Common myeloid progenitor, CD34-positive (primary cell): ENCODE measurements around the gene POC1A.
"Not testable (repeated sequence)": the region's sequence is repeated elsewhere in the genome, so short reads cannot be mapped to it uniquely, and the experiment has no call there.

ENCODE experiments used
- CTCF ChIA-PET: fragments of 350-600 bp; sonication (Branson Sonifier 250); formaldehyde crosslinking; loops from one replicate; lab custom pipeline; 2021; ENCODE audit warnings: antibody characterized with exemption; lab: Charles Lee
- POLR2A ChIA-PET: fragments of 350-600 bp; sonication (Branson Sonifier 250); formaldehyde crosslinking; loops from one replicate; lab custom pipeline; 2021; ENCODE audit warnings: antibody characterized with exemption; lab: Charles Lee
- DNase-seq, 3 donors: peaks; one replicate each; pipeline versions ENCODE4 v3.0.0 to v3.0.0-alpha.2; 2013
- H3K27ac ChIP-seq, 2 experiments: 1 replicate in 1 of 2; 2 replicates in 1 of 2; pipeline ENCODE4 v1.7.0; 2013; ENCODE audit warnings: inconsistent platforms in 2 of 2, low read length in 2 of 2, mild to moderate bottlenecking in 2 of 2, low read depth in 1 of 2, moderate library complexity in 1 of 2; ENCODE audit not compliant: severe bottlenecking in 2 of 2, insufficient read depth in 1 of 2, poor library complexity in 1 of 2
- H3K27me3 ChIP-seq, 5 experiments: replicated peaks in 2 of 5; 1 replicate in 3 of 5; 2 replicates in 2 of 5; pipeline versions ENCODE4 v1.6.1 to v1.7.0; 2013; ENCODE audit warnings: low read length in 4 of 5, mild to moderate bottlenecking in 2 of 5, moderate library complexity in 2 of 5, inconsistent platforms in 1 of 5; ENCODE audit not compliant: insufficient read depth in 5 of 5, control insufficient read depth in 4 of 5
- H3K36me3 ChIP-seq, 4 experiments: 1 replicate in 2 of 4; 2 replicates in 2 of 4; pipeline versions ENCODE4 v1.6.1 to v1.7.0; 2013; ENCODE audit warnings: low read length in 3 of 4, control low read depth in 1 of 4, mild to moderate bottlenecking in 1 of 4; ENCODE audit not compliant: control insufficient read depth in 4 of 4, insufficient read depth in 4 of 4
- H3K4me1 ChIP-seq, 4 experiments: 1 replicate in 3 of 4; 2 replicates in 1 of 4; pipeline versions ENCODE4 v1.6.1 to v1.7.1; 2013; ENCODE audit warnings: low read length in 3 of 4, mild to moderate bottlenecking in 3 of 4, control low read depth in 1 of 4, inconsistent platforms in 1 of 4, moderate library complexity in 1 of 4; ENCODE audit not compliant: control insufficient read depth in 4 of 4, insufficient read depth in 4 of 4; ENCODE audit errors: control extremely low read depth in 1 of 4
- H3K4me3 ChIP-seq, 7 experiments: 1 replicate in 4 of 7; 2 replicates in 3 of 7; pipeline versions ENCODE4 v1.5.1 to v1.7.0; 2013; ENCODE audit warnings: mild to moderate bottlenecking in 7 of 7, low read length in 6 of 7, moderate library complexity in 6 of 7, inconsistent platforms in 2 of 7, low read depth in 2 of 7, control low read depth in 1 of 7; ENCODE audit not compliant: insufficient read depth in 4 of 7, control insufficient read depth in 1 of 7; ENCODE audit errors: extremely low read depth in 1 of 7
- H3K9me3 ChIP-seq, 5 experiments: 1 replicate in 4 of 5; 2 replicates in 1 of 5; pipeline versions ENCODE4 v1.6.1 to v1.7.1; 2013; ENCODE audit warnings: low read length in 4 of 5, mild to moderate bottlenecking in 2 of 5, inconsistent platforms in 1 of 5, low read depth in 1 of 5, moderate library complexity in 1 of 5; ENCODE audit not compliant: control insufficient read depth in 4 of 5, insufficient read depth in 2 of 5; ENCODE audit errors: control extremely low read depth in 1 of 5
- WGBS: methylation state at CpG from one replicate; pipeline ENCODE4 v1.1.5; 2013; ENCODE audit not compliant: insufficient coverage; 5-methylcytosine and 5-hydroxymethylcytosine counted together

The POC1A gene

DNA sequence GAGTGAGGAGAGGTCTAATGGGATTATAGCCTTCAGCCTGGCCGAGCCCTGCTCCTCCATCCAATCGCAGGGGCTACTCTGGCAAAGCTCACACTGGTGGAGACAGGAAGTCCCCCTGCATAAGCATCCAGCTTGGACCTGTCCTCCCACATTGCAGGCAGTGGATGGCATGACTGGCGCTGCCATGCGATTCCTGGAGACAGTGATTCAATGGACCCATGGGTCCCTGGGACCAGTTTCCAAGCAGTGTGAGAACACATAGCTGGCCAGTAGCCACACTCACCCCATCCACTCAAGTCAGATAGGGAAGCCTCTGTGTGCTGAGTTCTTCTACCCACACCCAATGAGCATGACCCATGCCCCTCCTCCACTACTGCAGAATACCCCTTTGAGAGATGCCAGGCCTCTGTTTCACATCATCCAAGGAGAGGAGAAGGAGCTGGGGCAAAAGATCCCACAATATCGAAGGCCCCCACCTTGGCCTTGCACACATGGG, 18.1 kb upstream of the POC1A start:
- H3K9me3 ChIP-seq: no peaks in the 10 kb centered on the region
- H3K27me3 ChIP-seq: no peaks in the 10 kb centered on the region
- H3K4me1 ChIP-seq: peaks cover 0 to 4% (median 0%) of the 10 kb centered on the region in 4 experiments
- no peak overlapping the region for H3K4me3 ChIP-seq
- no peak for DNase-seq
- ChIA-PET CTCF (interaction anchor here (0.9 to 1.2 kb wide), 4 partner anchors 10 to 30 kb away, joined by 3 to 4 read pairs (median 4); no protein-coding TSS in a partner anchor), POLR2A (no interaction called here)
- no peaks in the 10 kb centered on the region for H3K36me3 ChIP-seq
- 100% methylated on average over 5 of the region's 5 CpGs for WGBS
- no peak overlapping the region for H3K27ac ChIP-seq

DNA sequence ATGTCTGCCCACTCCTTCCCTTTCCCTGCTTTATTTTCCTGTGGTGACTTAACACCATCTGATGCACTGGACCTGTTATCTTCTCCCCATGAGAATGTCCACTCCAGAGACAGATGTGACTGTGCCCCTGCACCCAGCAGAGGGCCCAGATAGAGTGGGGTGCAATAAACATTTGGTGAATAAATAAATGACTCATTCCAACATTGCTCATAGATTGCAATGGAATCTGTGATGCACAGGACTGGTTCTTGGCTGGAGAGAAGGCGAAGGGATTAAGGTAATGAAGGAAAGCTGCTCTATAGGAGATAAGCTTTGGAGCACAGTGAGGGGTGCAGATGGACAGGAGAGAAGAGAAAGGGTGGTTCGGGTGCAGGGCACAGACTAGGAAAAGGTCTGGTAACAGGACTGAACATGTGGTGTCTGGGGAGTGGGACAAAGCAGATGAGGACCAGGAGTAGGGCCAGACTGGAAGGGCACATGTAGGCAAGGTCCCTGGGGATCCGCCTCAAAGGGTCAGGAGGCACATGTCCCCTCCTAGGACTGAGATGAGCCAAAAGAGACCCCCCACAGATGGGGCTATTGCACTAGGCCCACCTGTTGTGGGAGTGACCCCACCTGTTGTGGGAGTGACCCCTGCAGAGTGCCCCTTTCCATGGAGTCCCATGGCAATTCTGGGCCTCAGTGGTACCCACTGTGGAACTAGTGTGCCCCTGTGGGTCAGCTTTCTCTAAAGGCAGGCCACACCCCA, 17.5 kb upstream of the POC1A start:
- peaks cover 0 to 3% (median 0%) of the 10 kb centered on the region in 4 experiments for H3K4me1 ChIP-seq
- H3K36me3 ChIP-seq: no peaks in the 10 kb centered on the region
- CTCF ChIA-PET: interaction anchor here (0.7 to 1.5 kb wide), 3 partner anchors 10 to 21 kb away, joined by 3 to 4 read pairs (median 3); no protein-coding TSS in a partner anchor
- 100% methylated on average over 3 of the region's 3 CpGs for WGBS
- POLR2A ChIA-PET: no interaction called here
- H3K4me3 ChIP-seq: no peak overlapping the region
- no peak overlapping the region for H3K27ac ChIP-seq
- no peaks in the 10 kb centered on the region for H3K27me3 ChIP-seq
- H3K9me3 ChIP-seq: no peaks in the 10 kb centered on the region
- DNase-seq: no peak

DNA sequence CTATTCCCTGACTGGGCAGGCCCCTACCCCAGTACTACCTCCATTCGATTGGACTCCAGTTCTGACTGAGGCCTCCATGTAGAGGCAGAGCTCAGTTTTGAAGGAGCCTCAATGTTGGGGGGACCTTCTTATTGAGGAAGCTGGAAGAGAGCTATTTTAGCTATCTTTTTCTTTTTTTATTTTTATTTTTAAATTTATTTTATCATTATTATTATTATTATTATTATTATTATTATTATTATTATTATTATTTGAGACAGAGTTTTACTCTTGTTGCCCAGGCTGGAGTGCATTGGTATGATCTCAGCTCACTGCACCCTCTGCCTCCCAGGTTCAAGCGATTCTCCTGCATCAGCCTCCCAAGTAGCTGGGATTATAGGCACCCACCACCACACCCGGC, 16.0 kb upstream of the POC1A start:
- H3K27me3 ChIP-seq, POLR2A ChIA-PET, DNase-seq, H3K27ac ChIP-seq, H3K4me3 ChIP-seq, H3K4me1 ChIP-seq, H3K9me3 ChIP-seq, H3K36me3 ChIP-seq: not testable (repeated sequence)
- WGBS: 100% methylated on average over 1 of the region's 3 CpGs
- CTCF ChIA-PET: interaction anchor here (0.8 to 1.5 kb wide), 3 partner anchors 18 to 114 kb away, joined by 3 read pairs; partner anchors contain the start of gene DUSP7

DNA sequence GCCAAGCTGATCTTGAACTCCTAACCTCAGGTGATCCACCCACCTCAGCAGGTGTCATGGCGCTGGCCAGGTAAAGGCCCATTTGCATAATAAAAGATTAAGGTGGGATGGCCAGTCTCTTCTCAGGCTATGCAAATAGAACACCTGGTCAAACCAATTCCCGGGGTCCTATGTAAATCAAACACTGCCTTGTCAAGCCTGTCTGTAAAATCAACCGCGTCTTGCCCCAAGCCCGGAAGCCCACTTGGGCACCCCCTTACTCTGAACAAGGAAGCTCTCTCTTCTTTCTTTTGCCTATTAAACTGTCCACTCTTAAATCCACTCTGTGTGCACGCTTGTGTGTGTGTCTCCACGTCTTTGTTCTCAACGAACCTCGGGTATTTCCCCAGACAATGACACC, 13.0 kb upstream of the POC1A start:
- ChIA-PET POLR2A (no interaction called here), CTCF (interaction anchor here (1.4 to 1.7 kb wide), 3 partner anchors 24 to 52 kb away, joined by 3 to 5 read pairs (median 4); no protein-coding TSS in a partner anchor)
- Histone ChIP-seq H3K27me3 (no peaks in the 10 kb centered on the region), H3K27ac (no peak overlapping the region), H3K36me3 (no peaks in the 10 kb centered on the region), H3K4me1 (no peaks in the 10 kb centered on the region), H3K4me3 (no peak overlapping the region), H3K9me3 (peaks cover 0 to 5% (median 0%) of the 10 kb centered on the region in 5 experiments)
- no peak for DNase-seq
- WGBS: 100% methylated on average over 1 of the region's 9 CpGs

DNA sequence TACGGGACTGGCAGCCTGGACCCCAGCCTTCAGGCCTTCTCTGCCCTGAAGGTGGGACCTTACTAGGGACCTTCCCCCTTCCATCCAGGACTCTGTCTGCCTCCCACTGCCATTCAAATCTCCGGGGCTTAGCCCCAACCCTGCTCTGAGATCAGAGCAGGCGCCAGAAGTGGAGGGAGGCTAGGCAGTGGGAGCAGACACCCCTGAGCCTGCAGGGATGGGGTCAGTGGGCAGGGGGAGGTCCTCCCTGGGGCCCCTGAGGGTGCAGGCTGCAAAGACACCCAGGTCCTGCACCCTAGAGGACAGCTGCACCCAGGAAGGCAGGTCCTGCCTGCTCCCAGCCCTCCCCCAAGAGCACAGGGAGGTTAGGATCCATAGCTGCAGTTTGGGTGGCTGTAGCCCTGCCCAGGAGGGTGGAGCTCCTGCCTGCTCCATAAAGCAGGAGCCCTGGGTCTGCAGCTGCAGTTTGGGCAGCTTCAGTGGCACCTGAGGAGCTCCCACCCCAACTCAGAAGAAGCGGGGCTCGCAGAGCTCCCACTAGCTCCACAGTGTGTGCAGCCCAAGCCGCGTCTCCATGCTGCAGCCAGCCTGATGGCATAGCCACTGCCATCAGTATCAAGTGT, 8.1 kb upstream of the POC1A start:
- Histone ChIP-seq H3K27ac (no peak overlapping the region), H3K4me3 (no peak overlapping the region), H3K36me3 (no peaks in the 10 kb centered on the region), H3K9me3 (peaks cover 0 to 5% (median 0%) of the 10 kb centered on the region in 5 experiments), H3K27me3 (no peaks in the 10 kb centered on the region), H3K4me1 (no peaks in the 10 kb centered on the region)
- WGBS: 100% methylated on average over 7 of the region's 7 CpGs
- ChIA-PET POLR2A (no interaction called here), CTCF (interaction anchor here (0.8 to 1.5 kb wide), 5 partner anchors 9 to 20 kb away, joined by 3 to 4 read pairs (median 3); no protein-coding TSS in a partner anchor)
- DNase-seq: no peak

DNA sequence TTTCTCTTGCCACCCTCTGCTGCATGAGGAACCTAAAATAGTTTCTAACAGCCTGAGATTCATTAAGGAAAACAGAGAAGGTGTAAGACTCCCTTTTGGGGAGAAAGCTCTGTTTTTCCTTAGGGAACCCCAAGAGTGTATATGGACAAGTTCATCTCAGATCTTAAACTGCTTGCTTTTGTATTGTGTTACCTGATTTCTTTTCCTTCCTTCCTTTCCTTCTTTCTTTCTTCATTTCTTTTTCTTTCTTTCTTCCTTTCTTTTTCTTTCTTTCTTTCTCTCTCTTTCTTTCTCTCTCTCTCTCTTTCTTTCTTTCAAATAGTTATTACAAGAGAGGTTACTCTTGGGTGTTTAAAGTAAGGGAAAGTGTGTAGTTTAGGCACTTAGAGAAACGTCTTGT, 5.3 kb upstream of the POC1A start:
- peaks cover 0 to 5% (median 0%) of the 10 kb centered on the region in 5 experiments for H3K9me3 ChIP-seq
- no peak overlapping the region for H3K4me3 ChIP-seq
- no peak for DNase-seq
- peaks cover 0 to 5% (median 4%) of the 10 kb centered on the region in 4 experiments for H3K4me1 ChIP-seq
- no peaks in the 10 kb centered on the region for H3K36me3 ChIP-seq
- POLR2A ChIA-PET: interaction anchor here (0.7 kb wide), 1 partner anchor 9 kb away, joined by 4 read pairs; no protein-coding TSS in a partner anchor
- no peak overlapping the region for H3K27ac ChIP-seq
- CTCF ChIA-PET: interaction anchor here (0.6 kb wide), 1 partner anchor 105 kb away, joined by 3 read pairs; no protein-coding TSS in a partner anchor
- no peaks in the 10 kb centered on the region for H3K27me3 ChIP-seq
- WGBS: 14% methylated on average over 1 of the region's 1 CpG
